ENCODE data around the gene SEPTIN12.

Gene SEPTIN12

DNA sequence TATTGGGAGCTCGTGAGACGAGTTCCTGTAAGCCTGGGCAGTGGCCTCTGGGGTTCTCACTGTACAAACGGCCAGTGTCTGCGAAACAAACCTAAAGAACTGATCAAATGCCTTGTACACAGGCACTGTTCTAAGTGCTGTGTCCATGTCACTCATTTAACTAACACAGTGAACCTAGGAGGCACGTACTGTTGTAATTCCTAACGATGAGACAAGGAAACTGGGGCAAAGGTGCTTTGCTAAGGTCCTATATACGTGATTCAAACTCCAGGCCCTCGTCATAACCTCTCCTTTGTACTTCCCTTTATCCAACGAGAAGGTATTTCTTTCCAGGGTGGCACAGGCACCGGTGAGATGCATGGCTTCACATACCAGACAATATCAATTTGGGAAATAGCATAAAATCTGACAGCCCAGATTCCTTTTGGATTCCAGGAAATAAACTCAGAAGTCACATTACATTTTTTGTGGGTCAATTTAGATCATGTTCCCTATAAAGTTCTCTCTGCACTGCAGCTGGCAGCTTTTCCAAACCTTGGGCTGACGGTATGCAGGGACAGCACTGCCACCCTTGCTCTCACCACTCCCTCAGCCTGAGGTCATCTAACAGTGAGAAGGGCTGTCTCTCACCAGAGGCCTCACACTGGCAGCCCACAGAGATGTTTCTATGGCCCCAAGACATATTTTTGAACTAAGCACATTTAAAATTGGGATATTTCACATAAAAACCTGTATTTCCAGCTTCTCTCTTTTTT, 40.6 kb upstream of the SEPTIN12 start:
- DNase-seq (ENCODE audit: low read depth) = no peak
- TF ChIP-seq, protein P1, sequence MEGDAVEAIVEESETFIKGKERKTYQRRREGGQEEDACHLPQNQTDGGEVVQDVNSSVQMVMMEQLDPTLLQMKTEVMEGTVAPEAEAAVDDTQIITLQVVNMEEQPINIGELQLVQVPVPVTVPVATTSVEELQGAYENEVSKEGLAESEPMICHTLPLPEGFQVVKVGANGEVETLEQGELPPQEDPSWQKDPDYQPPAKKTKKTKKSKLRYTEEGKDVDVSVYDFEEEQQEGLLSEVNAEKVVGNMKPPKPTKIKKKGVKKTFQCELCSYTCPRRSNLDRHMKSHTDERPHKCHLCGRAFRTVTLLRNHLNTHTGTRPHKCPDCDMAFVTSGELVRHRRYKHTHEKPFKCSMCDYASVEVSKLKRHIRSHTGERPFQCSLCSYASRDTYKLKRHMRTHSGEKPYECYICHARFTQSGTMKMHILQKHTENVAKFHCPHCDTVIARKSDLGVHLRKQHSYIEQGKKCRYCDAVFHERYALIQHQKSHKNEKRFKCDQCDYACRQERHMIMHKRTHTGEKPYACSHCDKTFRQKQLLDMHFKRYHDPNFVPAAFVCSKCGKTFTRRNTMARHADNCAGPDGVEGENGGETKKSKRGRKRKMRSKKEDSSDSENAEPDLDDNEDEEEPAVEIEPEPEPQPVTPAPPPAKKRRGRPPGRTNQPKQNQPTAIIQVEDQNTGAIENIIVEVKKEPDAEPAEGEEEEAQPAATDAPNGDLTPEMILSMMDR (conservative IDR thresholded peaks at IDR 0.05; ENCODE audit: low read depth, low read length) = no peak
- no peak overlapping the region for H3K4me3 ChIP-seq (ENCODE audit: low read length)

DNA sequence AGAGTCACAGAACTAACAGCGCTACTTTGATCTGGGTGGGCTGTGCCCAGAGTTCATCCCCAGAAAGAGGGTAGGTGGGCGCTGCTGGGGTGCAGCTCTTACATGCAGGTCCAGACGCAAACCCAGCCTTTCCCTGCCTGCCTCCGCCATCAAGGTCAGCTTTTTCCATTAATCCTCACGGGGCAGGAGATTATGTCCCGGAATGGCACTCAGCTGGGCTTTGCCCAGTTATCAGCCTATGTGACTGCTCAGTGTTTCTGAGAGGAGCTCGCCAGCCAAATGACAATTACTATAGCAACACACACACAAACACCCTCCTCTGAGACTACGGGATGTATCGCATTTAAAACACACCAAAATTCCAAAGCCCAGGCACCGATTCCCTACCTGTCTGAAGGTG, 38.8 kb upstream of the SEPTIN12 start:
- DNase-seq (ENCODE audit: low read depth) = peak; percentile 53

DNA sequence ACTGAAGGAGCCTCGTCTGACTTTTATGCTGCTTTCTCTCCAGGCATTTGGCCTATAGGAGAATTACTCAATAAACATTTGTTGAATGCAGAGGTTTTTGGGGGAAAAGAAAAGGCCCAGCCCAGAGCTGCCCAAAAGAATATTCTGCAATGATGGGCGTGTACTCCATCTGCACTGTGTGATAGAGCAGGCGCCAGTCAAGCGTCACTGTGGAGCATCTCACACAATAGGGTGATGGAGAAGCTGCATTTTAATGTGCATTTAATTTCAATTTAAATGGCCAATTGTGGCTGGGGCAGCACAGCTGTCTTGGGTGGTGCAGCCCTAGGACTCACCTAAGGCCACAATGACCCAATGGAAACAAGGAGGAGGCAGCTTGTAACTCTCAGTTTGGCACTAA, 38.4 kb upstream of the SEPTIN12 start:
- no peak overlapping the region for H3K4me3 ChIP-seq (ENCODE audit: low read length)
- no peak for DNase-seq (ENCODE audit: low read depth)
- TF ChIP-seq, protein P1 (conservative IDR thresholded peaks at IDR 0.05; ENCODE audit: low read depth, low read length) = no peak

More for the DNA sequence above, 38.8 kb upstream of the SEPTIN12 start:
- no peak overlapping the region for H3K4me3 ChIP-seq (ENCODE audit: low read length)
- TF ChIP-seq, protein P1 (conservative IDR thresholded peaks at IDR 0.05; ENCODE audit: low read depth, low read length) = no peak

DNA sequence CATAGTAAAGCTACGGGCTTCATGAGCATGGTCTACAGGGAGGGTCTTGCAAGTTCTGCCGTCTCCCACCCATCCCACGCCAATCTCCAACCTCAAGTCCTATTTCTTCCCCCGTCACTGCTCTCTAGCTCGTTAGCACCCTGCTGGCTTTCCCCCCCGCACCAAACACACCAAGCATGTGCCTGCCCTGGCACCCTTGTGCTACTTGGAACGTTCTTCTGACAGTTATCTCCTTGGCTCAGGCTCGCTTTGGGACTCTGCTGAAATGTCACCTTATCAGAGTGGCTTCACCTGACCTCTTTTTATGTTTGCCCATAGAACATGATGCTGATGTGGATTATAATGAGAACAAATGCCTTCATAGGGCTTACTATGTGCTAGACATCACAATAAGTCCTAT, 37.1 kb upstream of the SEPTIN12 start:
- no peak overlapping the region for H3K4me3 ChIP-seq (ENCODE audit: low read length)
- TF ChIP-seq, protein P1 (conservative IDR thresholded peaks at IDR 0.05; ENCODE audit: low read depth, low read length) = no peak
- no peak for DNase-seq (ENCODE audit: low read depth)

DNA sequence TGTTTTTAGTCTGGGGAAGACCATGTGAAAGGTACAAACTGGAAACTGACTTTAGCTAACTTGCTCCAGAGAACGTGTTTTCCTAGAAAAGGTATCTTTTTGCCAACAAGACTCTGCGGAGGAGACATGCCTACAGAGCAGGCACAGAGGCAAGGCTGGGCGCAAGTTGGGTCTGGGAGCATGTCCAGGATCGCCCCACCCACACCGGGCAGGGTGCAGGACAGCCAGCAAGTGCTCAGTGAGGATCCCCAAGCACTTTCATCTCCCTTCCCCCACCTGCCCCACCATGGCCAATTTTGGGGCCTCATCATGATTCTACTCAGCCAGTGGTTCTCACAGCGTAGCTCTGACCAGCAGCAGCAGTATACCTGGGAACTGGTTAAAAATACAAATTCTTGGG, 32.5 kb upstream of the SEPTIN12 start:
- no peak for DNase-seq (ENCODE audit: low read depth)
- TF ChIP-seq, protein P1 (conservative IDR thresholded peaks at IDR 0.05; ENCODE audit: low read depth, low read length) = no peak

DNA sequence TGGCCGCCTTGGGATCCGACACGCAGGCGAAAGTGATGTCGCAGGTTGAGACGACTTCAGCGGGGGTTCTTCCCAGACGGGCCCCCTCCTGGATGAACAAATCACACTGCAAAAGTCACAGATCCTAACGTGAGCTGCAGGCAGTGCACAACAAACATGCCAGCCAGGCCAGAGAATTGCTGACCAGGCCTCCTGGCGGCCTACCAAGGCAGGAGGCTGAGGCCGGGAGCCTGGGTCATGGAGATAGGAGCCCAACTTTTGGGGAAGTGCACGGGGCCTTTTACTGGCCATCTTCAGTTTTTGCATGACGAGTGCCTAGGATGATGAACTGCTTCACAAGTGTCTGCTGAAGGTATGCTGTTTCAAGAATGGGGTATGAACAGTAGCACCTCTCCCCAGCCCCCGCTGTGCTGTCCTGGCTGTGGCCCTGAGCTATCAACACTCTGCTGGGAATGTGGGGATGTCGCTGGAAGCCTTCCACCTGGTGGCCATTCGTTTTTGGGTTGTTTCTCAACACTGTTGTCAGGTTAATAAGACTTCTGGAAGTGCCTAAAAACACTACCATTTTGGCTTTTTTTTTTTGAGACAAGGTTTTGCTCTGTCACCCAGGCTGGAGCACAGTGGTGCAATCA, 26.5 kb upstream of the SEPTIN12 start:
- no peak overlapping the region for H3K4me3 ChIP-seq (ENCODE audit: low read length)
- TF ChIP-seq, protein P1 (conservative IDR thresholded peaks at IDR 0.05; ENCODE audit: low read depth, low read length) = no peak
- DNase-seq (ENCODE audit: low read depth) = no peak

More for the DNA sequence above, 32.5 kb upstream of the SEPTIN12 start:
- H3K4me3 ChIP-seq (ENCODE audit: low read length) = no peak overlapping the region

DNA sequence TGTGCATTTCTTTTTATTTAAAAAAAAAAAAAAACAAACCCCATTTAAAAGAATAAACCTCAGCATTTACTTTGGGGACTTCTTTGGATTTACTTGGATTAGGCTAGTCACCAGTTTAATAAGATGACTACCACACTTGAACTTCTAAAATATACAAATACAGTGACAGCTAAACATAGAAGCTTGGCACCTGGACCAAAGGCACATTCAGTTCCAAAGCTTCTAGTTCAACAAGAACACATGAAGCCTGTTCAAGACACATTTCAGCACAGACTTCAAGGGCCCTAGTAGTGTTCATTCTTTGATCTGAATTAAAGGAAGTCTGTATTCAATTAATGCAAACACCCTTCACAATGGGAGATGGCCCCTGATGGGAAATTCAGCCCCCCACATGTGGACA, 25.9 kb upstream of the SEPTIN12 start:
- H3K4me3 ChIP-seq (ENCODE audit: low read length) = no peak overlapping the region
- DNase-seq (ENCODE audit: low read depth) = no peak
- TF ChIP-seq, protein P1 (conservative IDR thresholded peaks at IDR 0.05; ENCODE audit: low read depth, low read length) = no peak

Measured in retinal pigment epithelial cell (primary cell).